Choroid plexus epithelial cell (primary cell): ENCODE results near the gene MTERF1.

ENCODE experiments used
- DNase-seq: peaks from one replicate; pipeline ENCODE4 v3.0.0-alpha.2; 2010; ENCODE audit warnings: low read depth
- H3K4me3 ChIP-seq: 2 replicates; pipeline ENCODE4 v1.5.1; 2011; ENCODE audit warnings: low read depth, mild to moderate bottlenecking, control low read depth, low read length, moderate library complexity
- TF ChIP-seq, protein P1 (sequence below): conservative IDR thresholded peaks from 2 replicates; pipeline ENCODE4 v1.5.1; 2011; ENCODE audit warnings: low read depth, mild to moderate bottlenecking, control low read depth, inconsistent platforms, low read length, moderate library complexity

MTERF1 gene, protein sequence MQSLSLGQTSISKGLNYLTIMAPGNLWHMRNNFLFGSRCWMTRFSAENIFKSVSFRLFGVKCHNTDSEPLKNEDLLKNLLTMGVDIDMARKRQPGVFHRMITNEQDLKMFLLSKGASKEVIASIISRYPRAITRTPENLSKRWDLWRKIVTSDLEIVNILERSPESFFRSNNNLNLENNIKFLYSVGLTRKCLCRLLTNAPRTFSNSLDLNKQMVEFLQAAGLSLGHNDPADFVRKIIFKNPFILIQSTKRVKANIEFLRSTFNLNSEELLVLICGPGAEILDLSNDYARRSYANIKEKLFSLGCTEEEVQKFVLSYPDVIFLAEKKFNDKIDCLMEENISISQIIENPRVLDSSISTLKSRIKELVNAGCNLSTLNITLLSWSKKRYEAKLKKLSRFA

DNA sequence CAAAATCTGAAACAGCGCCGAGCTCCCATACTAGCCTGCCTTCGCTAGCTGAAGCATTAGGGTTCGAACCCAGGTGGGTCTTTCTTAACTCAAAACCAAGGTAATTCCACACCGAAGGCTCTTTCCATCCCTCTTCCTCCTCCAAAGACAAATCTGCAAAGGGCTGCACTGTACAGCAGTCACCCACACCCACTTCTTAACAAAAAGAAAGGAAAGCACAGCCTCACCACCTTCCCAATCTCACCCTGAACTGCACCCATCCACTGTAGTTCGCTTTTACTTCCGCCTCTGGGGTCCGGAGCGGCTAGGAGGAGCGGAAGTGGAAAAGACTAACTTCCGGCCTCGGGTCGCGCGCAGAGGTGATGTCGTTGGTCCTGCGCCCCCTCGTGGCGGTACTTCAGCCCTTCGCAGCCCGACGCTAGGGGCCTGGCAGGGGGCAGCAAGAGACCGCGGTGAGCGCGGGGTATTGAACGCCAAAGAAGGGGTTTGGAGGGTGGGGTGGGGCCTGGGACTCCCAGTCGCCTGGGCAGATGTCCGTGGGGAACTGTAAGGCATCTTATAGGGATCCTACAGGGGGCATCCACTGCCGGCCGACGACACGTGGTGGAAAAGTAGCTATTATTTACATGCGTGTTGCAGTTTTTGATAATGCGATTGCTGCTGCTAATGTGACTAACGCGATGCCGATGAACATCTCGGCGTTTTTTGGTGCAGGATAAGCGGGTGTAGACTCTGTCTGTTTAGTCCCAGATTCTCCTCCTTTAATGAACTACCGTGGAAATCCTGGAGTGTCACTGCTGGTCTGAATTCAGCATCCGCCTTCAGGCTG, at the start of gene MTERF1:
Gene MTERF1 (minus strand): TSS at position 290 of the 829 bp plus-strand sequence. CDS start 619 bp downstream, outside the sequence.
- TF ChIP-seq, protein P1, sequence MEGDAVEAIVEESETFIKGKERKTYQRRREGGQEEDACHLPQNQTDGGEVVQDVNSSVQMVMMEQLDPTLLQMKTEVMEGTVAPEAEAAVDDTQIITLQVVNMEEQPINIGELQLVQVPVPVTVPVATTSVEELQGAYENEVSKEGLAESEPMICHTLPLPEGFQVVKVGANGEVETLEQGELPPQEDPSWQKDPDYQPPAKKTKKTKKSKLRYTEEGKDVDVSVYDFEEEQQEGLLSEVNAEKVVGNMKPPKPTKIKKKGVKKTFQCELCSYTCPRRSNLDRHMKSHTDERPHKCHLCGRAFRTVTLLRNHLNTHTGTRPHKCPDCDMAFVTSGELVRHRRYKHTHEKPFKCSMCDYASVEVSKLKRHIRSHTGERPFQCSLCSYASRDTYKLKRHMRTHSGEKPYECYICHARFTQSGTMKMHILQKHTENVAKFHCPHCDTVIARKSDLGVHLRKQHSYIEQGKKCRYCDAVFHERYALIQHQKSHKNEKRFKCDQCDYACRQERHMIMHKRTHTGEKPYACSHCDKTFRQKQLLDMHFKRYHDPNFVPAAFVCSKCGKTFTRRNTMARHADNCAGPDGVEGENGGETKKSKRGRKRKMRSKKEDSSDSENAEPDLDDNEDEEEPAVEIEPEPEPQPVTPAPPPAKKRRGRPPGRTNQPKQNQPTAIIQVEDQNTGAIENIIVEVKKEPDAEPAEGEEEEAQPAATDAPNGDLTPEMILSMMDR: peak; percentile 96
- DNase-seq: peak; percentile 94
- H3K4me3 ChIP-seq: peak within 1 kb of the TSS; percentile 89

DNA sequence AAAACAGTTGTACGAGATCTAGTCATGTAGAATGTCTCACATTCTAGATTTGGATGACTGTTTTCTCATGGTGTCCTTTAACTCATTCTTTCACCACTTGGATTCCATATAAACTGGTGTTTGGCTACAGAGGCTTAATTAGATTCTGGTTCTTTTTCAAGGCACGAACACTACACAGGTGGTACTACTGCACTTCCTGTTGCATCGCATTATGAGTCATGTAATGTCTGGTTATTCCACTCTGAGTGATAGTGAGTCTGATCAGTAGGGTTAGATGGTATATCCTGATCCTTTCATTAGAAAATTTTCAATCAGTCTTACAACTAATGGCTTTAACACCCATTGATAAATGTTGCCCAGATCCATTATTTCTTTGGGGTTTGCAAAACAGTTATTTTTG, 49.0 kb upstream of the MTERF1 start:
- no peak overlapping the region for H3K4me3 ChIP-seq
- TF ChIP-seq, protein P1: no peak
- DNase-seq: no peak

DNA sequence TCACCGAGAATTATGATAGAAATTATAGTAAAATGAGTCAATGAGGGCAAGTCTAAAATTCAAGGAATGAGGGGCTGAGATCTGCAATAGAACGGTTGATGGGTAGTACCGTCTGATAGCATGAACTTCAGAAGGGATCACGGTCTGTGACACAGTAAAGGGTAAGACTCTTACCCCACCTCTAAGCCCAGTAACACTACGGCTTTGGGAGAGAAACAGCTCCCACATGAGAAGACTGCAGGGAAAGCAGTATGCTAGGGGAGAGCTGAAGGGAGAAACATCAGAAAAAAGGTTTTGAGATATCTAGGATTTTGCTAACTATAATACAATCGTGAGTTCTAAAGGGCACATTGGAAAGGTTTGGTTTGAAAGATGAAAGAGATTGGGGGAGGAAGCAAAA, 47.4 kb upstream of the MTERF1 start:
- no peak overlapping the region for H3K4me3 ChIP-seq
- TF ChIP-seq, protein P1: no peak
- no peak for DNase-seq

DNA sequence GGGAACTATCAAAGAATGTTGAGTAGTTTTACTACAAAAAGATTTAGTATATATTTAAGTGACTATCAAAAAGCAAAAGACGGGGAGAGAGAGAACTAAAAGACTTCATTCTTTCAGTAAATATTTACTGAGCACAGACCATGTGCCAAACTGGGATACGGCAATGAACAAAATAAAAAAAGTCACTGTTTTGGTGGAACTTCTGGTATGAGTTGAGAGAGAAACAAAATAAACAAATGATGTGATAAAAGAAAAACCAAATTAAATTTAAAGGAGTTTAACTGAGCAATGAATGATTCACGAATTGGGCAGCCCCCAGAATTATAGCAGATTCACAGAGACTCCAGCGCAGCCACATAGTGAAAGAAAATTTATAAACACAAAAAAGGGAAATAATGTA, 42.4 kb upstream of the MTERF1 start:
- no peak overlapping the region for H3K4me3 ChIP-seq
- DNase-seq: no peak
- TF ChIP-seq, protein P1: no peak

DNA sequence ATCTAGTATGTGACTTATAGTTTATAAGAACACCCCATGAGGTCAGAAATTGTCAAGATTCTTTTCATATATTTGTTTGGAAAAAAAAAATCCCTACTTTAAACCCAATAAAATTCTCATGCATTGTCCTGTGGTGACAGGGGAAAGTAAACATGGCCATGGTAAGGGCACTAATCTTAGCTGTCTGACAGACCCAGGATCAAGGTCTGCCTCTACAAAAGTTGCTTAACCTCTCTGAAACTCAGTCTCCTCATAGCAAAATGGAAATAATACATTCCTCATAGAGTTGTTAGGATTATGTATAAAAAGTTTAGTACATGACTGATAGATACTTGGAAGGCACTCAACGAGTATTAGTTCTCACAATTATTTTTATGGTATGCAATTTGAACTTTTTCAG, 37.9 kb upstream of the MTERF1 start:
- no peak for DNase-seq
- no peak overlapping the region for H3K4me3 ChIP-seq
- TF ChIP-seq, protein P1: no peak

DNA sequence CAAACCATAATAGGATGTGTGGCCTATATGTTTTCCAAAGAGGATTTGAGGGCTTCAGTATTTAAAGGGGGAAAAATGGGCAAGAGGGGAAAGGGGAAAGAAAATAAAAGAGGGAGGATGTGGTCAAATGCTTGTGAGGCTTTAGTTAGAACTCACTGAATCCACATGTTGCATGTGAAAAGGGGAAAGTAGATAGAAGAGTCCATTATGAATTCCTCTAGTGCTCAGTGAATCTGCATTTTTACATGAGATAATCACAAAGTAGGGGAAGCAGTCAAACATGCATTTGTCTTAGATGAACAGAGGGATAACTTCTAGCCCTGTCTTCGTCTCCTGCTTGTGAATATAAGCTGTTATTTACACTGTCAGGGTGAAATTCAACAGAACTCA, 35.5 kb upstream of the MTERF1 start:
- H3K4me3 ChIP-seq: no peak overlapping the region
- TF ChIP-seq, protein P1: no peak
- no peak for DNase-seq
